GM19468 (cell line): ENCODE results near the gene TMEM163.

ENCODE experiments used
- ATAC-seq: cut with Tn5 transposase; IDR thresholded peaks from one replicate; pipeline ENCODE4 v1.9.1; 2021; ENCODE audit warnings: mild to moderate bottlenecking, moderate library complexity, moderate number of reproducible peaks; ENCODE audit not compliant: unreplicated experiment; ENCODE audit errors: extremely low read depth

The TMEM163 gene

GRCh38 chr2:134421556-134422328 is 297.1 kb downstream of the TMEM163 start:
- no peak for ATAC-seq

- ATAC-seq, result no peak
Measured at GRCh38 chr2:134420920-134421319, 297.9 kb downstream of the TMEM163 start.

DNA sequence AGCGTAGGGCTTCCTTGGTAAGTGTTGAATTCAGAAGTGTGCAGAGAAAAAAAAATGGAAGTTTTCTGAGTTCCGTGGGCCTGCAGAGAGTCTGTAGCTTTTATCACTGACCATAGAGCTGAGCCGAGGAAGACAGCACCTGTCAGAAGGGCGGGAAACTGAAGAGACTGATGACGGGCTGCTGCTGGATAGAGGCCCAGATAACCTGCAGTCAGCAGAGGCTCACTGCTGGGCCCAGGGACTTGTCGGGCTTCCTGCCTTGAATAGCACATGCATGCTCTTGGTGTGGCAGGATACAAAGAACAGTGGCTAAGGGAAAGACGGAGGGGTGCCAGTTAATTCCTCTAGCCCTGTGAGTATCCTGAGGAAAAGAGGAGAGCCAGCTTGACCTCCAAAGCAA is 298.5 kb downstream of the TMEM163 start:
- ATAC-seq, result no peak

DNA sequence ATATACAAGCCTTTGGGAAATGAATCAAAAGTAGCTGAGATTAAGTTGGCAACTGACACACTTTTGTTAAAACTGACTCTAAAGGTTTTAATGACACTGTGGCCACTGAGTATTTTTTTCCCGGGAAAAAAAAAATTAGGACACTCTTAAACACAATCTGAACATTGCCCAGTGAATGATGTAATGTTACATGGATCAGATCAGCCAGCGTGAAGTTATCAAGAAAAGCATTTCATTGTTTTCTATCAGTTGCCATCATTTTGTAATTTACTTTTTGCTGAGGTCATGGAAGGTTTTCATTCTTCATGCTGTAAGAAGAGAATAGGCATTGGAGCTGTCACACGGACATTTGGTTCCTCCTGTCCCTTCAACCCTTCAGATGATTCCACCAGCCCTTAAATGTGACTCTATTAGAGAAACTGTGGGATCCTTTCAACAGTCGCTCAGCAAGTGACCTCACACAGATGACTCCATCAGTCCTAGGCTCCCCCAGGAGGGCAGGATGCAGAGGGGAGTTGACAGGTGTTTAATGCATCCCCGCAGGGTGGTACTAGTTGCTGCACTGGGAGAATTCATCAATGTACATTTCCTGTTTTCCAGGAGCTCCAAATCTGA is 300.7 kb downstream of the TMEM163 start:
- no peak for ATAC-seq

DNA sequence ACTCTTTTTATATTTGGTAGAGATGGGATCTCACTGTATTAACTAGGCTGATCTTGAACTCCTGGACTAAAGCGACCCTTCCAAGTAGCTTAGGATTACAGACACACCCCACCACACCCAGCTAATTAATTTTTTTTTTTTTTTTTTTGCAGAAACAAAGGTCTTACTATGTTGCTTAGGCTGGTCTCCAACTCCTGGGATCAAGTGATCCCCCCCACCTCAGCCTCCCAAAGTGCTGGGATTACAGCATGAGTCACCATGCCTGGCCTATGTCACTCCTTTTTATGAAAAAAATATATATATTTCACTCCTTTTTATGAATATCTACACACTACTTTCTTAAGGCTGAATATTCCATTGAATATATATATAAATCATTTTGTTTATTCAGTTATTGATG is 302.2 kb downstream of the TMEM163 start:
- no peak for ATAC-seq

DNA sequence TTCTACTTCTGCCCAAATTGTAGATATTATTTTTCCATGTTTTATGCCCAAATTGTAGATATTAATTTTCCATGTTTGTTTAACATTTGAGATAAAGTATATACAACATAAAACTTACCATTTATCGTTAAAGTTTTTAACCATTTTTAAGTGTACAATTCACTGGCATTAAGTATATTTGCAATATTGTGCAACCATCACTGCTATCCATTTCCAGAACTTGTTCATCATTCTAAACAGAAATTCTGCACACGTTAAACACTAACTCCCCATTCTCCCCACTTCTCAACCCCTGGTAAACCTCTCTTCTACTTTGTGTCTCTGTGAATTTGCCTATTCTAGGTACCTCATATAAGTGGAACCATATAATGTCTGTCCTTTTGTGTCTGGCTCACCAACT is 302.8 kb downstream of the TMEM163 start:
- no peak for ATAC-seq

DNA sequence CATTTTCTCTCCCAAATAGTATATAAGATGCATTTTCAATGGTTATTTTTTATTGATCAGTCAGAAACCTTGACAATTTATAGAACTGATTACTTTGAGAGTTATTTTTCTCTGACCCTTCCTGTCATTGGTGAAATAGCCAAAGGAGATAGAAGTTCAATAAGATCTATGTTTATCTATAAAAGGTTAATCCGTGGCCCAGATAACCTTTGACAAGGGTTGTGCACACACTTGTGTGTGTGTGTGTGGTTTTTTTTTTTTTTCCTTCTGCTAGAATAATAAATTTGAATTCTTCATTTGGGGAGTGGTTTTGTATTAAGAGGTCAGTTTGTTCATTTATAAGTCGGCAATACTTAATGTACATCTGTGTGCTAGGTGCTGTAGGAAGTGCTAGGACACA is 304.9 kb downstream of the TMEM163 start:
- no peak for ATAC-seq

DNA sequence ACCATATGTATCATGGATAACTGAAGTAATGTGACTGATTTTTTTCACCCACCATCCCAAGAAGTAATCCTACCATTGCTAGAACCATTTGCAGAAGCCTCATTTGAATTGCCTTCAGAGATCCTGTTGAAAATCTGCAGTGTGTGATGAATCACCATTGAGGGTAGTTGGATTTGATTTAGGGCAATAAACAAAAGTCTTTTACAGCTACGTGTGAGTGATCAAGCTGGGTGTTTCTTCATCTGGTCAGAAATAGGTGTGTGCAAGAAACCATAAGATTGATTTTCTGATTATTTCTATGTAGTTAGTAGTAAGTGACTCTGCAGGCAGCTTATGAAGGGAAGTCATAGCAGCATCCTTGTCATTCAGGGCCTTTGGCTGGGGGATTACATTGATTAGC is 305.4 kb downstream of the TMEM163 start:
- no peak for ATAC-seq

DNA sequence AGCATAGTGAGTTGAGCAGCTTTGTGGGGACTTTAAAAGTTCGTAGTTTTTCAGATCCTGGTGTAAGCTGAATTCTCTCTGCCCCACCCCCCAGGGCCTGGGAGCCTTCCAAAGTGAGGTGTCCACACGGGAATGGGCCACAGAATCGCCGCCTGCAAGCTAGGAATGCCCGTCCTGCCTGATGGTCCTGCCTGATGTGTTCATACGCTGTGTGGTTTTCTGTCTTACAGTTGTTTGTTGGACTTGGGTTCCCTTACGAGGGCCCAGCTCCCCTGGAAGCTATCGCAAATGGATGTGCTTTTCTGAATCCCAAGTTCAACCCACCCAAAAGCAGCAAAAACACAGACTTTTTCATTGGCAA is 306.2 kb downstream of the TMEM163 start:
- ATAC-seq, result no peak

DNA sequence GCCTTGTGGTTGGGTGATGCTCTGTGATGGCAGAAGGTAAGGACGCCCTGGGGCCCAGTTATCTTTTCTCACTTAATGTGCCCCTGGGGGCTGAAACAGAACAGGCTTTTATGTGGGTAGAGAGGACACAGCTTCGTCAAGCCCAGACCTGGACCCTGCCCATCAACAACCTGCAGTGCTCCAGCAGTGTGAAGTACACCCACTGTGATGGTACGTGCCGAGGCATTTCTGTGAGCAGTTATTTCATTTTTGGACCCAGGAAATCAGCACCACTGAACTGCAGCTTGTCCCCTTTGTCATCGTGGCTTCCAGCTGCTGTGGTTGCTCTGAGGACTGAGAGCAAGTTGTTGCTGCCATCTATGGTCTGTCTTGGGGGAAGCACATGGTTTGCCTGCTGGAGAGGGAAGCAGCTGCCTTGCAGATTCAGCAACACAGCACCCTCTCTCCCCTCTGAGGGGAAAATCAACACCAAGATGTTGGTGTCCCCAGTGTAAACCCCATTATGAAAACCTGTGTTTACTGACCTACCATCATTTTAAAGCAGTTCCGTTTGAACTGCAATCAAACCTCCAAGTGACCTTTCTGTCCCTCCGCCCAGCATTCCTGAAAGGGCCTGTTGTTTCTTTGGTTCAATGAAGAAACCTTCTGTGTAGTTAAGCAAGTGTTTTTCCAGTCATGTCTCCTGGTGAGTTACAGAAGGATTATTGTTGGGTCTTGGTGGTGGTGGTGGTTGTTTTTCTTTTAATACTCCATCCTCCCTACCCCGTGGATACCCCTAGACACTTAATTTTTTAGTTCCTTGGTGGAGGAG is 306.8 kb downstream of the TMEM163 start:
- ATAC-seq, result peak; percentile 91

DNA sequence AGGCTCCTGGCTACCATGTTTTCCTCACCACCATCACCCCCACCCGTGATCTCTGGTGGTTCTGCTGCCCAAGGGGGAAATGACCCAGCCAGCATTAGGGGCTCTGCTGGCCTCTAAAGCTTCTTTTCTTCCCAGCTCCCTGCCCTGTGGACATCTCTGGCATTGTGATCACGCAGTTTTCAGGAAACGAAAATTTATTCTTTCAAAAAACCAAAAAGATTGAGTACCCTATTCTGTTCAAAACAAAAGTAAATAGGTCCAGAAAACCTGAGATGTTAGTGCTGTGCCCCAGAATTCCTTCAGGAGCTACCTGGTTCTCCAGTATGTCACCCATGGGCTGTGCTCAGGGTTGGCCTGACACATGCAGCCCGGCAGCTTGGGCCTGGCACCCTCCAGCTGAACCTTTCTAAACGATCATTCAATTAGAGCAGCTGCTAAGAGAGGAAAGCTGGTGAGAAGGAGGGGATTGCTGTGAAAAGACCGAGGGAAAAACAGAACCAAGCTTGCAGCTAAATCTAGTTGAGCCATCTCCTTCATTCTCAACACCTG is 307.4 kb downstream of the TMEM163 start:
- ATAC-seq, result no peak

DNA sequence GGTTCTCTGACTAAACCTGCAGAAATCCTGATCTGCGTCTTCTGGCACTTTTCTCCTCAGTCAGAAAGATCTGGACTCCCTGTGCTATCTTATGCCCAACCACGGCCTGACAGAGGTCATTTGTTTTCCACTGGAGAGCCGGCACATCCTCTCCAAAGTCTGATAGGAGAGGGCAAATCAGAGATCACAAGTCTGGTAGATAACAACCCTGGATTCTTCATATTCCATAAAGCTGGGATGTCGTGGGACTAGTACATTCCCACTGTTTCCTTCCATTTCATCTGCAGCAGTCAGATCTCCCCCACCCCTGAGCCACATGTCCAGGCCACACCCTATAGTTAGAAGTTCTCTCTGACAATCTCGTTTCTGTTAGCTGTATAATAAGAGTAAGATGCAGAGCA is 308.0 kb downstream of the TMEM163 start:
- ATAC-seq, result no peak

GRCh38 chr2:134410006-134410405 is 308.8 kb downstream of the TMEM163 start:
- no peak for ATAC-seq

DNA sequence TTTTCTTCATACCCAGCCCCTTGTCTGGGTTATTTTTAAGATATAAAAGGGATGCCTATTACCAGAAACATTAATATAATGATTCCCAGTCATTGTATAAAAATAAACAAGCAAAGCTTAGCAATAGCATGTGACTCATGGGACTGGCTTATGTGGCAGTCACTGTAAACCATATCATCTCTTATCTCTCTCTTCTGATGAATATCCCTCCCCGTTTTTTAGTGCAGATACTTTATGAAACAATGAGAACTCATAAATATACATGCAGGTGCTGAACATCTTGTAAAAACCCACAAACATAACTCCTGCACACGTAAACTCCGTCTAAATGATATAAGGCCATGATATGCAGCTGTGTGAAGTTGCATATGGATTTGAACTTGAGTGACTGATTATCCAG is 310.0 kb downstream of the TMEM163 start:
- ATAC-seq, result no peak

GRCh38 chr2:134408386-134408785 is 310.4 kb downstream of the TMEM163 start:
- ATAC-seq, result no peak

- no peak for ATAC-seq
Measured at GRCh38 chr2:134407154-134407890, 311.5 kb downstream of the TMEM163 start.

DNA sequence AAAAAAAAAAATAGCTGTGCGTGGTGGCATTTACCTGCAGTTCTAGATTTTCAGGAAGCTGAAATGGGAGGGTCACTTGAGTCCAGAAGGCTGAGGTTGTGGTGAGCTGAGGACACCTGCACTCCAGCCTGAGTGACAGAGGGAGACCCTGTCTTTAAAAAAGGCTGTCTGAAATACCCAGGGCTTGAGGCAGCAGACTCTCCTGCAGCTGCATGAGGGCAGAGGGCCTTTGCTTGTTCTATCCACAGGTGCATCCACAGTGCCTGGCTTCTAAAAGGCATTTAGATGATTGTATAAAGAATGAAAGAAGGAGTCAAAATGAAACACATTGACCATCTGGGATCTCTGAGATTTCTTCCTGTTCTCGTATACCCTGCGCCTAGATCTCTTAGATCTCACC is 312.1 kb downstream of the TMEM163 start:
- no peak for ATAC-seq

DNA sequence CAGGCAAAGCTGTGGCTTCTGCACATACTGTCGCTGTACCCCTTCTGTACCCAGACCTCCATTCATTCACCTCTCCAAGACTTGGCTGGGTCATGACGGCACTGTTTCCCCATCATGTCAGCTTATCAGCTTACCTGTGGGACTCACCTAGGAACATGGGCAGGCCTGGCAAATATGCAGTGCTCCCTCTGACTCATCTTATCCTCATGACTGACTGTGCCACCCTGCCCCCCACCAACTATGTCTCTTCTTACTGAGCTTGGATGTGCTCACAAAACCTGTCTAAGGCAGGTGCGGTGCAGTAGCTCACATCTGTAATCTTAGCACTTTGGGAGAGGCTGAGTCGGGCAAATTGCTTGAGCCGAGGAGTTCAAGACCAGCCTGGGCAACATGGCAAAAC is 312.5 kb downstream of the TMEM163 start:
- no peak for ATAC-seq
